ENCODE results near the gene SENP8.
"Not testable (repeated sequence)": the region's sequence is repeated elsewhere in the genome, so short reads cannot be mapped to it uniquely, and the experiment has no call there.

The SENP8 gene

GRCh38 chr15:72155635-72156616 lies 37.7 kb downstream of the SENP8 start:
- DNase-seq, result peak; percentile 86

GRCh38 chr15:72156928-72157327 lies 38.7 kb downstream of the SENP8 start:
- DNase-seq, result no peak

- no peak for DNase-seq
Observed at GRCh38 chr15:72160696-72161245, 42.6 kb downstream of the SENP8 start.

- DNase-seq, result no peak
Observed at GRCh38 chr15:72161361-72162132, 43.3 kb downstream of the SENP8 start.

GRCh38 chr15:72162569-72162968 lies 44.4 kb downstream of the SENP8 start:
- no peak for DNase-seq

- DNase-seq, result no peak
Observed at GRCh38 chr15:72163719-72164118, 45.5 kb downstream of the SENP8 start.

GRCh38 chr15:72166716-72167417 lies 48.7 kb downstream of the SENP8 start:
- DNase-seq, result no peak

GRCh38 chr15:72167445-72167844 lies 49.2 kb downstream of the SENP8 start:
- no peak for DNase-seq

- DNase-seq, result peak; percentile 15
Observed at GRCh38 chr15:72168131-72168807, 50.1 kb downstream of the SENP8 start.

GRCh38 chr15:72168808-72169190 lies 50.6 kb downstream of the SENP8 start:
- no peak for DNase-seq

GRCh38 chr15:72169236-72169920 lies 51.2 kb downstream of the SENP8 start:
- no peak for DNase-seq

- no peak for DNase-seq
Observed at GRCh38 chr15:72169921-72170611, 51.9 kb downstream of the SENP8 start.

GRCh38 chr15:72170691-72171090 lies 52.5 kb downstream of the SENP8 start:
- DNase-seq, result no peak

- not testable (repeated sequence) for DNase-seq
Observed at GRCh38 chr15:72171978-72172377, 53.8 kb downstream of the SENP8 start.

- DNase-seq, result no peak
Observed at GRCh38 chr15:72172796-72173195, 54.6 kb downstream of the SENP8 start.

- DNase-seq, result no peak
Observed at GRCh38 chr15:72173401-72173800, 55.2 kb downstream of the SENP8 start.

- no peak for DNase-seq
Observed at GRCh38 chr15:72173864-72174550, 55.8 kb downstream of the SENP8 start.

GRCh38 chr15:72174551-72175165 lies 56.5 kb downstream of the SENP8 start:
- DNase-seq, result no peak

GRCh38 chr15:72175186-72176044 lies 57.2 kb downstream of the SENP8 start:
- DNase-seq, result no peak
